Adrenal gland (tissue), 12 donors: ENCODE data around the gene ZNF792. TPM values are rescaled to one million over a fixed set of nuclear protein-coding genes. Genes with fewer than 3 reads are reported as not detected.

Source experiments
- DNase-seq, 7 donors: peaks; one replicate each; pipeline ENCODE4 v3.0.0-alpha.2; 2019 to 2020
- H3K27ac ChIP-seq, 5 donors: fragments of 200-600 bp; sonication (generic) in 4 of 5; 1 replicate in 3 of 5; 2 replicates in 2 of 5; pipeline versions ENCODE4 v1.5.1 to v1.8.0; 2016 to 2020; ENCODE audit warnings: mild to moderate bottlenecking in 1 of 5
- H3K27me3 ChIP-seq: fragments of 200-600 bp; 2 replicates; pipeline ENCODE4 v1.8.0; 2021
- H3K36me3 ChIP-seq, 2 donors: fragments of 200-600 bp; replicated peaks in 1 of 2; 1 replicate in 1 of 2; 2 replicates in 1 of 2; pipeline versions ENCODE4 v1.5.1 to v1.8.0; 2018 to 2022
- H3K4me1 ChIP-seq, 2 donors: fragments of 200-600 bp; replicated peaks in 1 of 2; 1 replicate in 1 of 2; 2 replicates in 1 of 2; pipeline versions ENCODE4 v1.5.1 to v1.8.0; 2018 to 2021
- H3K4me3 ChIP-seq, 4 donors: fragments of 200-600 bp; sonication (generic) in 3 of 4; one replicate each; pipeline ENCODE4 v1.5.1; 2016 to 2018
- H3K9me3 ChIP-seq, 3 donors: fragments of 200-600 bp; sonication (generic) in 1 of 3; replicated peaks in 1 of 3; 1 replicate in 2 of 3; 2 replicates in 1 of 3; pipeline versions ENCODE4 v1.5.1 to v1.8.0; 2016 to 2021
- CTCF ChIP-seq, 6 experiments: fragments of 450-650 bp in 4 of 6; fragments of 200-600 bp in 2 of 6; sonication (generic) in 1 of 6; IDR thresholded peaks; 1 replicate in 5 of 6; 2 replicates in 1 of 6; pipeline versions ENCODE4 v1.5.1 to v1.8.0; 2016 to 2021; ENCODE audit warnings: antibody characterized with exemption in 6 of 6, mild to moderate bottlenecking in 2 of 6, moderate library complexity in 1 of 6
- POLR2A ChIP-seq, 2 donors: fragments of 450-650 bp; IDR thresholded peaks; one replicate each; pipeline ENCODE4 v1.6.1; 2017; ENCODE audit warnings: antibody characterized with exemption in 2 of 2, mild to moderate bottlenecking in 2 of 2, moderate library complexity in 1 of 2
- WGBS, 4 donors: extraction: QIAGEN DNeasy Blood & Tissue Kit in 2 of 4; methylation state at CpG; one replicate each; pipeline versions ENCODE4 v1.1.5 to v1.1.7; 2013 to 2017; 5-methylcytosine and 5-hydroxymethylcytosine counted together
- intact Hi-C, 2 donors: fragments of 100-400 bp; cut with DNase I; formaldehyde crosslinking; loops; one replicate each; pipeline versions ENCODE4 v1.14.1 to v1.15.0; 2022 to 2023
- polyA plus RNA-seq, 3 donors: library from polyadenylated mRNA; stranded (reverse); fragments of 200-250 nt in 2 of 3; fragments of 350-450 nt in 1 of 3; fragmentation: Illumina TruSeq in 1 of 3; extraction: RNeasy Lipid Tissue Mini Kit (QIAGEN cat#74804) in 1 of 3; gene quantifications; one replicate each; pipeline ENCODE4 v1.2.3, GENCODE V29; 2013 to 2014
- total RNA-seq, 9 donors: library from RNA; depleted of rRNA in 4 of 9; stranded (reverse); fragments of >200 nt in 4 of 9; fragments of 120-200 nt in 1 of 9; fragmentation: NEBNext Ultra II Directional in 1 of 9; extraction: Animal tissue kit (Norgen Biotek cat#: 25700) in 1 of 9; gene quantifications; one replicate each; pipeline versions ENCODE4 v1.1.0 to v1.2.4, GENCODE V29; 2013 to 2023
- donor health status: healthy with polysubstance abuse.
- donor health status: Bipolar disorder and iron deficiency.
- donor health status: DM: yes; HTN: yes; CAD: no.
- donor health status: DM: no; HTN: no; CAD: no.
- donor health status: DM: no; HTN: no; CAD: no.
- donor health status: DM: yes; HTN: yes; CAD: no.

The ZNF792 gene
- total and polyA plus RNA-seq, 12 donors = 0.61 to 8.4 (median 6.5) TPM

- H3K4me3 ChIP-seq = no peak overlapping the region
- TF ChIP-seq POLR2A (IDR thresholded peaks at IDR 0.05) (no peak), CTCF (IDR thresholded peaks at IDR 0.05) (no peak)
- WGBS, 4 donors = 52 to 63% (median 59%) methylated on average over 5 to 6 of the region's 6 CpGs
These were observed 569 bp upstream of the ZNF792 start for GRCh38 chr19:34964598-34964997.

GRCh38 chr19:34962687-34963572, 1.1 kb downstream of the ZNF792 start:
- Histone ChIP-seq H3K27ac (peak overlapping the region in 2 of 5 donors; percentile 47 to 77), H3K4me3 (peak overlapping the region; percentile 50 to 99 (median 74)), H3K4me1 (peaks cover 5 to 9% of the 10 kb centered on the region in 2 donors), H3K9me3 (peaks cover 0 to 26% (median 0%) of the 10 kb centered on the region in 3 donors), H3K36me3 (peaks cover 0 to 23% of the 10 kb centered on the region in 2 donors), H3K27me3 (no peaks in the 10 kb centered on the region)
- no peak for DNase-seq
- no peak for TF ChIP-seq POLR2A (IDR thresholded peaks at IDR 0.05)
- no peak for TF ChIP-seq CTCF (IDR thresholded peaks at IDR 0.05)
- 35 to 41% (median 39%) methylated on average over 13 to 14 of the region's 14 CpGs for WGBS, 4 donors
- intact Hi-C loops = no loop called here

More at GRCh38 chr19:34964598-34964997, 569 bp upstream of the ZNF792 start:
- intact Hi-C loops = no loop called here
- no peak overlapping the region for H3K27ac ChIP-seq
- H3K27me3 ChIP-seq = no peaks in the 10 kb centered on the region
- peaks cover 0 to 10% (median 0%) of the 10 kb centered on the region in 3 donors for H3K9me3 ChIP-seq
- no peak for DNase-seq
- peaks cover 0 to 6% of the 10 kb centered on the region in 2 donors for H3K36me3 ChIP-seq
- H3K4me1 ChIP-seq = peaks cover 5 to 9% of the 10 kb centered on the region in 2 donors

- H3K4me1 ChIP-seq = peaks cover 5 to 9% of the 10 kb centered on the region in 2 donors
- no peak for TF ChIP-seq POLR2A (IDR thresholded peaks at IDR 0.05)
- TF ChIP-seq CTCF (IDR thresholded peaks at IDR 0.05) = no peak
- peaks cover 0 to 26% of the 10 kb centered on the region in 2 donors for H3K36me3 ChIP-seq
- H3K27ac ChIP-seq = peak overlapping the region in 1 of 5 donors; percentile 30
- H3K27me3 ChIP-seq = no peaks in the 10 kb centered on the region
- H3K4me3 ChIP-seq = peak overlapping the region in 1 of 4 donors; percentile 99
- 77 to 81% (median 80%) methylated on average over 5 of the region's 5 CpGs for WGBS, 4 donors
- peak in 1 of 7 donors; percentile 33 for DNase-seq
- peaks cover 0 to 35% (median 0%) of the 10 kb centered on the region in 3 donors for H3K9me3 ChIP-seq
- intact Hi-C loops = no loop called here
These were observed 2.0 kb downstream of the ZNF792 start for GRCh38 chr19:34961775-34962686.
